IMR-90 (cell line): Measurements from ENCODE around the gene CELA2A. TPM values are rescaled to one million over a fixed set of nuclear protein-coding genes. Genes with fewer than 3 reads are reported as not detected.

ENCODE experiments used
- ATAC-seq: fragments of 200-7000 bp; cut with Tn5 transposase; 2 replicates; pipeline ENCODE4 v1.9.1; 2020; ENCODE audit warnings: low read depth, mild to moderate bottlenecking, moderate library complexity
- BruUV-seq: library from RNA; stranded (reverse); fragments of 400-500 nt; replicated peaks from 2 replicates; lab custom pipeline; 2021; lab: Mats Ljungman, UMichigan
- CTCF ChIA-PET: fragments of 300-600 bp; formaldehyde crosslinking; extraction: SDS; loops from one replicate; lab custom pipeline; 2021; ENCODE audit warnings: antibody characterized with exemption; lab: Yijun Ruan, JAX
- POLR2A ChIA-PET: fragments of 300-600 bp; sonication (Branson Sonifier 250); formaldehyde crosslinking; loops from one replicate; lab custom pipeline; 2022; ENCODE audit warnings: antibody characterized with exemption; ENCODE audit not compliant: unreplicated experiment; lab: Charles Lee
- DNase-seq: peaks from one replicate; pipeline ENCODE4 v3.0.0; 2013
- H2AFZ ChIP-seq: replicated peaks from 2 replicates; pipeline ENCODE3; 2013; ENCODE audit warnings: low read length, mild to moderate bottlenecking; ENCODE audit not compliant: poor library complexity
- H2AK5ac ChIP-seq: 2 replicates; pipeline ENCODE4 v1.6.1; 2013; ENCODE audit warnings: low read depth, low read length, inconsistent platforms
- H2AK9ac ChIP-seq: replicated peaks from 2 replicates; pipeline ENCODE3; 2013; ENCODE audit warnings: mild to moderate bottlenecking, low read depth, low read length, moderate library complexity; ENCODE audit not compliant: poor library complexity
- H2BK120ac ChIP-seq: 2 replicates; pipeline ENCODE4 v1.6.1; 2013; ENCODE audit warnings: low read depth, low read length, inconsistent platforms
- H2BK15ac ChIP-seq: 3 replicates; pipeline ENCODE4 v1.6.1; 2013; ENCODE audit warnings: low read depth, low read length, inconsistent platforms
- H2BK20ac ChIP-seq: 2 replicates; pipeline ENCODE4 v1.6.1; 2013; ENCODE audit warnings: low read depth, mild to moderate bottlenecking, inconsistent platforms, low read length, moderate library complexity
- H2BK5ac ChIP-seq: 2 replicates; pipeline ENCODE4 v1.6.1; 2013; ENCODE audit warnings: mild to moderate bottlenecking, low read depth, low read length, inconsistent platforms; ENCODE audit not compliant: poor library complexity, severe bottlenecking
- H3K14ac ChIP-seq: replicated peaks from 2 replicates; pipeline ENCODE4 v1.6.1; 2013; ENCODE audit warnings: low read depth, low read length, inconsistent platforms
- H3K18ac ChIP-seq: 2 replicates; pipeline ENCODE4 v1.6.1; 2013; ENCODE audit warnings: low read depth, low read length, control low read depth
- H3K23ac ChIP-seq: 2 replicates; pipeline ENCODE4 v1.6.1; 2013; ENCODE audit warnings: low read depth, low read length, inconsistent platforms
- H3K27ac ChIP-seq: 2 replicates; pipeline ENCODE4 v1.5.1; 2013; ENCODE audit warnings: mild to moderate bottlenecking, control low read depth, low read length; ENCODE audit not compliant: insufficient read depth
- H3K27me3 ChIP-seq: 2 replicates; pipeline ENCODE4 v1.6.1; 2013; ENCODE audit warnings: low read length; ENCODE audit not compliant: control insufficient read depth, insufficient read depth
- H3K36me3 ChIP-seq: 2 replicates; pipeline ENCODE4 v1.6.1; 2013; ENCODE audit warnings: low read length, mixed read lengths; ENCODE audit not compliant: control insufficient read depth, insufficient read depth
- H3K4ac ChIP-seq: 2 replicates; pipeline ENCODE4 v1.6.1; 2013; ENCODE audit warnings: low read depth, low read length, inconsistent platforms
- H3K4me1 ChIP-seq: 2 replicates; pipeline ENCODE4 v1.6.1; 2013; ENCODE audit warnings: low read length, mixed read lengths; ENCODE audit not compliant: control insufficient read depth, insufficient read depth
- H3K4me2 ChIP-seq: 2 replicates; pipeline ENCODE4 v1.6.1; 2013; ENCODE audit warnings: low read depth, mild to moderate bottlenecking, control low read depth, low read length, moderate library complexity
- H3K4me3 ChIP-seq: 2 replicates; pipeline ENCODE4 v1.5.1; 2013; ENCODE audit warnings: low read depth, mild to moderate bottlenecking, control low read depth, low read length, moderate library complexity; ENCODE audit not compliant: insufficient read depth
- H3K56ac ChIP-seq: 2 replicates; pipeline ENCODE4 v1.6.1; 2013; ENCODE audit warnings: low read length, inconsistent platforms; ENCODE audit not compliant: insufficient read depth; ENCODE audit errors: extremely low read depth
- H3K79me1 ChIP-seq, 2 experiments: 2 replicates each; pipeline ENCODE4 v1.6.1; 2013; ENCODE audit warnings: low read length in 2 of 2, inconsistent platforms in 1 of 2, low read depth in 1 of 2
- H3K9ac ChIP-seq: 2 replicates; pipeline ENCODE4 v1.6.1; 2013; ENCODE audit warnings: low read depth, low read length, control low read depth
- H3K9me1 ChIP-seq: 2 replicates; pipeline ENCODE4 v1.6.1; 2013; ENCODE audit warnings: low read length, inconsistent platforms; ENCODE audit not compliant: insufficient read depth
- H3K9me3 ChIP-seq: 2 replicates; pipeline ENCODE4 v1.6.1; 2013; ENCODE audit warnings: low read length; ENCODE audit not compliant: control insufficient read depth, insufficient read depth
- H4K20me1 ChIP-seq: 2 replicates; pipeline ENCODE4 v1.6.1; 2013; ENCODE audit warnings: low read length, inconsistent platforms; ENCODE audit not compliant: insufficient read depth
- H4K5ac ChIP-seq: 2 replicates; pipeline ENCODE4 v1.6.1; 2013; ENCODE audit warnings: mild to moderate bottlenecking, low read depth, low read length, control low read depth
- H4K8ac ChIP-seq, 2 experiments: 2 replicates each; pipeline ENCODE4 v1.6.1; 2013; ENCODE audit warnings: low read depth in 2 of 2, low read length in 2 of 2, control low read depth in 1 of 2, inconsistent platforms in 1 of 2
- H4K91ac ChIP-seq: 2 replicates; pipeline ENCODE4 v1.6.1; 2013; ENCODE audit warnings: low read depth, low read length, inconsistent platforms; ENCODE audit not compliant: insufficient read depth
- BHLHE40 ChIP-seq: fragments of 150-350 bp; IDR thresholded peaks from 2 replicates; pipeline ENCODE4 v1.6.1; 2016; ENCODE audit warnings: mild to moderate bottlenecking, low read depth, low read length
- CEBPB ChIP-seq: IDR thresholded peaks from 2 replicates; pipeline ENCODE4 v1.6.1; 2012; ENCODE audit warnings: low read depth, low read length, improper control_type of control experiment
- CHD1 ChIP-seq: IDR thresholded peaks from 2 replicates; pipeline ENCODE4 v1.6.1; 2012; ENCODE audit warnings: low read depth, low read length, improper control_type of control experiment
- CTCF ChIP-seq: conservative IDR thresholded peaks from 2 replicates; pipeline ENCODE4 v1.5.1; 2012; ENCODE audit warnings: mild to moderate bottlenecking, low read depth, low read length, improper control_type of control experiment
- ELK1 ChIP-seq: fragments of 150-350 bp; IDR thresholded peaks from 2 replicates; pipeline ENCODE4 v1.6.1; 2016; ENCODE audit warnings: low read depth, mild to moderate bottlenecking, low read length, moderate library complexity, borderline replicate concordance
- FOS ChIP-seq: fragments of 150-350 bp; IDR thresholded peaks from 2 replicates; pipeline ENCODE4 v1.6.1; 2016; ENCODE audit warnings: low read depth, low read length
- MAFK ChIP-seq: IDR thresholded peaks from 2 replicates; pipeline ENCODE4 v1.6.1; 2012; ENCODE audit warnings: low read depth, low read length, improper control_type of control experiment
- MAZ ChIP-seq: IDR thresholded peaks from 2 replicates; pipeline ENCODE4 v1.6.1; 2012; ENCODE audit warnings: low read depth, mild to moderate bottlenecking, low read length, improper control_type of control experiment, moderate library complexity, borderline replicate concordance
- MXI1 ChIP-seq: IDR thresholded peaks from 2 replicates; pipeline ENCODE4 v1.6.1; 2012; ENCODE audit warnings: low read depth, mild to moderate bottlenecking, low read length, moderate library complexity, borderline replicate concordance
- NFE2L2 ChIP-seq: fragments of 150-350 bp; IDR thresholded peaks from 2 replicates; pipeline ENCODE4 v1.6.1; 2016; ENCODE audit warnings: low read depth, mild to moderate bottlenecking, low read length
- POLR2A ChIP-seq: IDR thresholded peaks from 2 replicates; pipeline ENCODE4 v1.6.1; 2012; ENCODE audit warnings: mild to moderate bottlenecking, low read depth, low read length
- RAD21 ChIP-seq: IDR thresholded peaks from 2 replicates; pipeline ENCODE4 v1.6.1; 2012; ENCODE audit warnings: low read length, improper control_type of control experiment
- RCOR1 ChIP-seq: IDR thresholded peaks from 2 replicates; pipeline ENCODE4 v1.6.1; 2012; ENCODE audit warnings: mild to moderate bottlenecking, low read length, improper control_type of control experiment; ENCODE audit not compliant: insufficient replicate concordance
- RFX5 ChIP-seq: IDR thresholded peaks from 2 replicates; pipeline ENCODE4 v1.8.0; 2012; ENCODE audit warnings: low read depth, mild to moderate bottlenecking, low read length, moderate library complexity
- SMC3 ChIP-seq: fragments of 150-350 bp; IDR thresholded peaks from 2 replicates; pipeline ENCODE4 v1.6.1; 2016; ENCODE audit warnings: low read depth, mild to moderate bottlenecking, antibody characterized with exemption, low read length, moderate library complexity
- USF2 ChIP-seq: fragments of 150-350 bp; IDR thresholded peaks from 2 replicates; pipeline ENCODE4 v1.6.1; 2017; ENCODE audit warnings: mild to moderate bottlenecking, antibody characterized with exemption, low read length, low read depth
- WGBS, 2 experiments: methylation state at CpG; one replicate each; pipeline versions ENCODE4 v1.1.5 to v1.1.7; 2013; ENCODE audit warnings: missing lambda C conversion rate in 2 of 2; ENCODE audit not compliant: insufficient read length in 1 of 2; ENCODE audit errors: extremely low coverage in 2 of 2; 5-methylcytosine and 5-hydroxymethylcytosine counted together
- dilution Hi-C: fragments of 300-500 bp; cut with HindIII; formaldehyde crosslinking; loops from one replicate; pipeline ENCODE4 v1.14.3; 2018; ENCODE audit warnings: low sequenced_read_pairs; ENCODE audit not compliant: unreplicated experiment
- in situ Hi-C: fragments of 300-500 bp; cut with MboI; formaldehyde crosslinking; loops from 3 replicates; pipeline ENCODE4 v1.14.3; 2019; ENCODE audit warnings: low sequenced_read_pairs, inconsistent platforms, mixed read lengths
- intact Hi-C: fragments of 100-400 bp; cut with micrococcal nuclease; formaldehyde crosslinking; loops from 2 replicates; pipeline ENCODE4 v1.10.0; 2022
- polyA plus RNA-seq, 3 experiments: library from polyadenylated mRNA; depleted of rRNA; stranded (reverse); fragments of >200 nt; gene quantifications; 2 replicates each; pipeline ENCODE4 v1.2.3, GENCODE V29; 2012; ENCODE audit warnings: low replicate concordance in 1 of 3
- total RNA-seq: library from RNA; depleted of rRNA; stranded (reverse); fragments of >200 nt; gene quantifications from 2 replicates; pipeline ENCODE4 v1.2.3, GENCODE V29; 2012

The CELA2A gene
- total and polyA plus RNA-seq, 2 of the 4 experiments (the other 2 are of a cell fraction): not detected

DNA sequence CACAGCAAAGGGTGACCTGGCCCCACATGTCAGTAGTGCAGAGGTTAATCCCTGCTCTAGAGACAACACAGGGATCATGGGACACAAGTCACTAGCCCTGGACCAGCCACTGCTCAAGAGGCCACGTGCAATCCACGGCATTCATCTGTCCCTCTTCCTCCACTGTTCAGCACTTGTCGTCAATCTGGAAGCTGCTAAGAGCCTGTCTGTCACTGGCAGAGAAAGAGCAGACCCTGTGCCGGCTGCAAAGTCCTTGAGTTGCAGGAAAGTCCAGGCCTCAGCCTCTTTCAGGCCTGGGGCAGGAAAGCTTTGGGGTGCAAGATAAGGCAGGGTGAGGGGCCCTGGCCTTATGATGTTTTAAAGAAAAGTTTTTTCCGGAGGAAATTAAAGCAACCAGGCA lies 36.1 kb downstream of the CELA2A start:
- Histone ChIP-seq H3K4me3 (no peak overlapping the region), H3K14ac (no peak overlapping the region), H3K9ac (no peak overlapping the region), H2AK9ac (no peak overlapping the region), H3K4ac (no peak overlapping the region), H3K79me1 (no peaks in the 10 kb centered on the region), H4K20me1 (no peaks in the 10 kb centered on the region), H4K91ac (no peak overlapping the region), H2AK5ac (no peak overlapping the region), H3K18ac (no peak overlapping the region), H2BK120ac (no peak overlapping the region), H3K4me1 (no peaks in the 10 kb centered on the region), H3K27ac (no peak overlapping the region), H2AFZ (no peak overlapping the region), H3K56ac (no peak overlapping the region), H3K23ac (no peak overlapping the region; the same call in 1 of the 2 replicates), H2BK5ac (no peak overlapping the region), H3K9me3 (no peaks in the 10 kb centered on the region), H4K5ac (no peak overlapping the region), H3K4me2 (no peak overlapping the region), H3K9me1 (no peaks in the 10 kb centered on the region), H3K27me3 (no peaks in the 10 kb centered on the region), H2BK15ac (no peak overlapping the region), H3K36me3 (peaks cover 11% of the 10 kb centered on the region), H2BK20ac (no peak overlapping the region), H4K8ac (no peak overlapping the region)
- dilution Hi-C loops (no loop called here), intact Hi-C loops (no loop called here), in situ Hi-C loops (no loop called here)
- ChIA-PET CTCF (no interaction called here), POLR2A (no interaction called here)
- no CpG with 5 or more reads among the region's 5 CpGs for WGBS, 2 experiments
- TF ChIP-seq RAD21: no peak
- no peak for TF ChIP-seq CHD1
- TF ChIP-seq SMC3: no peak
- no peak for TF ChIP-seq BHLHE40
- TF ChIP-seq ELK1: no peak
- no peak for TF ChIP-seq RCOR1
- no peak for TF ChIP-seq CTCF
- no peak for TF ChIP-seq CEBPB
- TF ChIP-seq POLR2A: no peak
- TF ChIP-seq RFX5: no peak
- no peak for TF ChIP-seq FOS
- TF ChIP-seq MAFK: no peak
- TF ChIP-seq NFE2L2: no peak
- TF ChIP-seq MAZ: no peak
- TF ChIP-seq MXI1: no peak
- no peak for TF ChIP-seq USF2
- BruUV-seq: no TSS peak
- DNase-seq (no peak), ATAC-seq (no peak)
